Measurements from ENCODE around the gene ADPRHL1. TPM values are rescaled to one million over a fixed set of nuclear protein-coding genes. Genes with fewer than 3 reads are reported as not detected.

Gene ADPRHL1
- total and polyA plus RNA-seq, 2 donors (not counting 3 experiments of a cell fraction or from before 2014, with no cell fraction given), result 0.52 to 0.97 TPM

DNA sequence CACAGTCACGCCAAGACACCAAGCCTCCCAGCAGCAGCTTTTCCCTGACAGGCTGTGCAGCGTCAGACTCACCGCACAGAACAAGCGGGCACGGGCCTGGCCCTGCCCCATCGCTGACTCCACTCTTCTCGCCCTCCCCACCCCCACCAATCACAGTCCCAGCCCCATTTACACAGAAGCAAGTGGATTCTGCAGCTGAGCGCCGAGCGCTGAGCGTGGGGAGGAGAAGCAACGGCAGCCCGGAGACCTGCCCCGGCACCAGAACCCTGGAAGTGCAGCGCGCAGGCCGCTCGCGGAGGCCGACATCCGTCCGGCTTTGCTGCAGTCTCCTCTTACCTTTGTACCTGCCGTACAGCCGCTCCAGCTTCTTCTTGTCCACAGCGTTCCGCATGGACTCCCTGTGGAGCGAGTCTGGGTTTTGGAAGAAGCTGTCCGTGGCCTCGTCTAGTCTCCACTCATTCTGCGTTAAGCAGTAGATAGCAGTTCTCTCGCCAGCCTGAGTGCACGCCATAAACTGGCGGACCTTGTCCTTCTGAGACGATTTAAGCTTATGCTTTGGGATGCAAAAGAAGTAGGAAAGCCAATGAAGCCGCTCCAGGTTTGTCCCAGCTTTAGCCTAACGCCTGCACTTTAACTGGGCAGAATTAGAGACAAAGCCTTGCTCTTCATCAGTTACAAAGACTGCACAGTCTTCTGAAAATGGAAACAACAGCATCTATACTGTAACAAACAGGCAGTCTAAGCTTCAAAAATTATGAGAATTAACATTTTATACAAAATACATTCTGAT is 30.4 kb upstream of the ADPRHL1 start:
- Histone ChIP-seq H3K9me3 (replicated peaks; ENCODE audit: control insufficient read depth, insufficient read depth, low read length) (no peaks in the 10 kb centered on the region), H2AFZ (ENCODE audit: low read depth, low read length) (no peak overlapping the region), H3K4me1 (ENCODE audit: control insufficient read depth, extremely low read depth, insufficient read depth, low read length) (no peaks in the 10 kb centered on the region), H3K4me3 (replicated peaks in 1 of 3; ENCODE audit: insufficient read depth in 1 of 3, low read depth in 1 of 3, low read length in 3 of 3) (no peak overlapping the region), H3K79me2 (ENCODE audit: control insufficient read depth, insufficient read depth, low read length) (peaks cover 45% of the 10 kb centered on the region), H3K9me1 (replicated peaks; ENCODE audit: control insufficient read depth, extremely low read depth, insufficient read depth, low read length) (no peaks in the 10 kb centered on the region), H3K9ac (replicated peaks; ENCODE audit: extremely low read depth, insufficient read depth, low read length) (no peak overlapping the region), H3K4me2 (ENCODE audit: insufficient read depth, low read length) (no peak overlapping the region), H3K27me3 (ENCODE audit: control insufficient read depth in 2 of 2, insufficient read depth in 2 of 2, low read length in 2 of 2) (no peaks in the 10 kb centered on the region), H4K20me1 (replicated peaks; ENCODE audit: control insufficient read depth, extremely low read depth, insufficient read depth, low read length) (no peaks in the 10 kb centered on the region), H3K27ac (ENCODE audit: insufficient read depth, low read depth, low read length) (no peak overlapping the region), H3K36me3 (ENCODE audit: control insufficient read depth in 2 of 2, extremely low read depth in 1 of 2, insufficient read depth in 2 of 2, low read length in 2 of 2) (peaks cover under 1 to 7% of the 10 kb centered on the region in 2 experiments)
- TF ChIP-seq CTCF (IDR thresholded peaks at IDR 0.05; ENCODE audit: extremely low read depth in 1 of 2, insufficient read depth in 1 of 2, low read depth in 1 of 2, low read length in 2 of 2) (no peak), EZH2 (IDR thresholded peaks at IDR 0.05; ENCODE audit: borderline replicate concordance, low read depth, low read length, severe bottlenecking) (no peak), JUN (IDR thresholded peaks at IDR 0.05; ENCODE audit: borderline replicate concordance, insufficient read depth, insufficient read length, low read depth) (no peak), POLR2AphosphoS5 (IDR thresholded peaks at IDR 0.05; ENCODE audit: insufficient read depth, low read depth, low read length) (no peak), POLR2A (IDR thresholded peaks at IDR 0.05; ENCODE audit: low read depth, low read length) (no peak), MYC (IDR thresholded peaks at IDR 0.05; ENCODE audit: low read depth, low read length) (no peak), FOS (IDR thresholded peaks at IDR 0.05; ENCODE audit: borderline replicate concordance, insufficient read depth, low read length) (no peak), GATA2 (IDR thresholded peaks at IDR 0.05; ENCODE audit: insufficient read depth, insufficient read length, low read depth, low read length) (no peak)
- TF ChIP-seq, protein P1, sequence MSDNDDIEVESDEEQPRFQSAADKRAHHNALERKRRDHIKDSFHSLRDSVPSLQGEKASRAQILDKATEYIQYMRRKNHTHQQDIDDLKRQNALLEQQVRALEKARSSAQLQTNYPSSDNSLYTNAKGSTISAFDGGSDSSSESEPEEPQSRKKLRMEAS (IDR thresholded peaks at IDR 0.05; ENCODE audit: insufficient read depth, insufficient read length), result no peak
- dilution Hi-C loops (cut with MboI; ENCODE audit: extremely low pct_ligation_motif_present, low sequenced_read_pairs), result no loop called here
- ChIA-PET POLR2A (no interaction called here), CTCF (interaction anchor here (1.1 kb wide), 1 partner anchor 48 kb away, joined by 3 read pairs; no protein-coding TSS in a partner anchor)
- DNase-seq (ENCODE audit: low read depth, low spot score), result no peak
- intact Hi-C loops (cut with micrococcal nuclease), result no loop called here
- FAIRE-seq, result no peak
- BruUV-seq (replicated peaks), result no TSS peak

Data from endothelial cell of umbilical vein (primary cell).